ENCODE results near the gene DYNLRB1. TPM values are rescaled to one million over a fixed set of nuclear protein-coding genes. Genes with fewer than 3 reads are reported as not detected.

Gene DYNLRB1
- total and polyA plus RNA-seq, 9 of the 15 experiments (the other 6 are each of a cell fraction or from before 2014, with no cell fraction given) = 48.7 to 358 (median 121) TPM

GRCh38 chr20:34516247-34517113 lies at the start of gene DYNLRB1 (continued):
- TF ChIP-seq ZBTB40 (IDR thresholded peaks at IDR 0.05) (peak; percentile 88), ZBTB40 (CRISPR knock-in tag; IDR thresholded peaks at IDR 0.05) (no peak), SMAD3 (CRISPR knock-in tag; conservative IDR thresholded peaks at IDR 0.05) (no peak), HMGN3 (IDR thresholded peaks at IDR 0.05; ENCODE audit: borderline replicate concordance, extremely low read depth, insufficient read length, low read depth, low read length) (peak; percentile 73), MTA3 (IDR thresholded peaks at IDR 0.05; ENCODE audit: borderline replicate concordance) (peak; percentile 59; the same call in 1 of the 2 replicates), ATF6 (CRISPR knock-in tag; IDR thresholded peaks at IDR 0.05) (0 out of 2 replicates have a peak, but pooled peaks have one; percentile 22), KLF1 (tag; IDR thresholded peaks at IDR 0.05) (peak; percentile 67; the same call in 1 of the 2 replicates), E4F1 (CRISPR knock-in tag; IDR thresholded peaks at IDR 0.05; ENCODE audit: borderline replicate concordance) (no peak), SMARCB1 (IDR thresholded peaks at IDR 0.05; ENCODE audit: insufficient read length, low read depth) (no peak), HDAC1 (IDR thresholded peaks at IDR 0.05) (peak in 1 of 2 experiments; percentile 72; a peak in 1 of 4 replicates), ADNP (tag; IDR thresholded peaks at IDR 0.05) (no peak), ZC3H4 (CRISPR knock-in tag; IDR thresholded peaks at IDR 0.05; ENCODE audit: borderline replicate concordance) (no peak), BDP1 (IDR thresholded peaks at IDR 0.05; ENCODE audit: insufficient read depth, insufficient read length) (no peak)

All from K562 (cell line).